Caki2 (cell line): ENCODE data around the gene NDUFAF8. TPM values are rescaled to one million over a fixed set of nuclear protein-coding genes. Genes with fewer than 3 reads are reported as not detected.

Source experiments
- DNase-seq: peaks from one replicate; pipeline ENCODE4 v3.0.0-alpha.2; 2015; ENCODE audit warnings: low read depth
- in situ Hi-C: cut with HindIII; loops from 2 replicates; pipeline ENCODE4 v1.10.0; 2016; ENCODE audit warnings: low sequenced_read_pairs, low pct_unique_long_range_greater_than_20kb, mixed read lengths
- total RNA-seq: library from RNA; depleted of rRNA; stranded (reverse); fragments of >200 nt; shearing (Covaris generic); gene quantifications from 2 replicates; pipeline ENCODE4 v1.2.3, GENCODE V29; 2014; ENCODE audit warnings: low replicate concordance

NDUFAF8 gene
- total RNA-seq, 1 experiment from 2014 or later: 172 TPM

GRCh38 chr17:81246343-81246670 is 7.2 kb downstream of the NDUFAF8 start:
- in situ Hi-C loops: no loop called here

DNA sequence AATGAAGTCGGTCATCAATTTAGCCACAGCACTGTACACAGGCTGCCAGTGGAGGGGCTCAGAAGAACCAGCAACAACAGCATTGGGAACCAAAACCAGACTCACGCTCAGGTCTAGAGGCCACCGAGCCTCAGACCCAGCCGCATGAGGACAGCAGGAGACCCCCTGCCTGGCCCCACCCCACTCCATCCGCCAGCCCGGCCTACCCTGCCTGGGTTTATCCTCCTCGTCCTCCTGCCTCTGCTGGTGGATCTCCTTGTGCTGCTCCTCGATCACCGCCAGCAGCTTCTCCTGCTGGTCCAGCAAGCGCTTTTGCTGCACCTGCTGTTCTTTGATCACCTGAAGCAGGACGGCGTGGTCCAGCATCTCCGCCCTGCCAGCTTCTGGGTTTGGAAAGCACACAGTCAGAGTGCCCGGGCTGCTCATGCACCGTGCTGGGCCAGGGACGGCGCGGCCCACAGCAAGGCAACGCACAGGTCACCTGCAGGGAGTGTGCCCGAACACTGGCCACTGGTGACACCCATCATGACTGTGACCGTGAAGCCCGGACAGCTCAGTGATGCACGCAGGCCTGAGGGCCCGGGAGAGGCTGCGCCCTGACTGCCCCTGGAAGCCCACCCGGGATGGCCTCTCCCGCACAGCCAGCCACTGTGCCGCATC is 7.7 kb downstream of the NDUFAF8 start:
- in situ Hi-C loops: no loop called here
- DNase-seq: no peak

More at GRCh38 chr17:81246343-81246670, 7.2 kb downstream of the NDUFAF8 start:
- no peak for DNase-seq

DNA sequence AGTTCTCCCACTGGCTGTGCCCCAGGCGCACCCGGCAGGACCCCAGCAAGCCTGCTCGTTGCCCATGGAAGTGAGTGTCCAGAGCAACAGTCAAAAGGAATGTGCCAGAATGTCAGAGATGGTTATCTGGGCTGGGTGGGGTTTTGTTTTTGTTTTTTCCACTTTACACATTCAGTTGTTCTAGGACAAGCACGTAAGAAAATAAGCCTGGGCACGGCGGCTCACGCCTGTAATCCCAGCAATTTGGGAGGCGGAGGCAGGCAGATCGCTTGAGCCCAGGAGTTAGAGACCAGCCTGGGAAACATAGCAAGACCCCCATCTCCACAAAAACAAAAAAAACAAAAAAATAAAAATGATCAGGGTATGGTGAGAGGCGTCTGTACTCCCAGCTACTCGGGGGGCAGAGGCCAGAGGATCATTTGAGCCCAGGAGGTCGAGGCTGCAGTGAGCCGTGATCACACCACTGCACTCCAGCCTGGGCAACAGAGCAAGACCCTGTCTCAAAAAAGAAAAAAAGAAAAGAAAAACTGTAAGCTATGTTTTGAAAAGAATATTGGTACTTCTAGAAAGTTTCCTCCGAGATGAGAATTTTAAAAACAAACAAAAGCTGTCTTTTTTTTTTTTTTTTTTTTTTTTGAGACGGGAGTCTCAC is 8.3 kb downstream of the NDUFAF8 start:
- in situ Hi-C loops: no loop called here
- DNase-seq: no peak

DNA sequence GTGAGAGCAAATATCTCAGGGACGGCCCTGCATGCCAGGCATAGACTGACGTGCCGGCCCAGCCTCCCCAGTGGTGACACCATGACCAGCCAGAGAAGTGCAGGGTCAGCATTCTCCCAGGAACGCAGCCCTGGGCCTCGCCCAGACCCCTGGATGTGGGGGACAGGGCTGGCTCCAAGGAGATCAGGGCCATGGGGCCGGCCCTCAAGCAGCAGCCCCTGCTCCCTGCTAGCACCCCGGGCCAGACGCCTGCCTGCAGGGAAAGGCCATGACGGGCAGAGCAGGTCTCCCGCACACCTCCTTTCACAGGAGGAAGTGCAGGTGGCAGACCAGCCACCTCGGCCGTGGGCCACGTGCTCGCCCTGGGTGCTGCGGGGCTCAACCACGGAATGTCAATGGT is 9.5 kb downstream of the NDUFAF8 start:
- no peak for DNase-seq
- in situ Hi-C loops: no loop called here

- in situ Hi-C loops: no loop called here
- DNase-seq: no peak
Measured at GRCh38 chr17:81249223-81250040, 10.3 kb downstream of the NDUFAF8 start.

DNA sequence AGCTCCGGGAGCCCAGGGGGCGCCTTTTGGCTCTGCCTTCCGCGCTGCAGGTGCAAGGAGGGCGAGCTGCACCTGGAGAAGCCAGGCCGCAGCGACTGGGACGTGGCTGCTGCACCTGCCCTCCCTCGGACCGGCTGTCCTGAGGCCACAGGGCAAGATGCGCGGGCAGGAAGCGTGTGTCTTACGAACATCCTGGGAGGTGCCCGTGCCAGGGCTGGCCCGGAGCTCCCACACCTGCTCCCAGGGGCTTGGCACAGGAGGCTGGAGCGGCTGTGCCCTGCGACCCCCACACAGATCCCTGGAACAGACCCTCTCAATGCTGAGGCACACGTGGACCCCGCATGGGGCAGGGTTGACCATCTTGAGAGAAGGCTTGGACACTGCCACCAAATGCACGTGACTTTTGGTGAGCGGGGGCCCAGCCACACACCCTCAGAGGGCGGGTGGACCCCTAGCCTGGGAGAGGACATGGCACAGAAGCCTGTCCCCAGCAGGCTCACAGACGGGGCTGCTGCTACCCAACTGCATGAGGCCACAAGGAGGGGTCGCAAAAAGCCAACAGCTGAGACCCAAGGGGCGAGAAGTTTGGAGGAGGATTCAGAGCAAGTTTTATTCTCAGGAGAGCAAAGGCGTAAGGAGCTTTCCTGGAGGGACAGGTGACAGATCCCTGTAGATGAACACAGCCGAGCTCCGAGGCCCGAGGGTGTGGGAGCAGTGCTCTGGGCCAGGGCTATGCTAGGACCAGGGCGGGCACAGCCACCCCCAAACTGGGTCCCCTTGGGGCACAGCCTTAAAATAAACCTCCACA is 11.4 kb downstream of the NDUFAF8 start:
- in situ Hi-C loops: no loop called here
- no peak for DNase-seq

GRCh38 chr17:81251094-81251708 is 12.1 kb downstream of the NDUFAF8 start:
- DNase-seq: no peak
- in situ Hi-C loops: no loop called here

- in situ Hi-C loops: no loop called here
- no peak for DNase-seq
Measured at GRCh38 chr17:81251709-81252301, 12.7 kb downstream of the NDUFAF8 start.

DNA sequence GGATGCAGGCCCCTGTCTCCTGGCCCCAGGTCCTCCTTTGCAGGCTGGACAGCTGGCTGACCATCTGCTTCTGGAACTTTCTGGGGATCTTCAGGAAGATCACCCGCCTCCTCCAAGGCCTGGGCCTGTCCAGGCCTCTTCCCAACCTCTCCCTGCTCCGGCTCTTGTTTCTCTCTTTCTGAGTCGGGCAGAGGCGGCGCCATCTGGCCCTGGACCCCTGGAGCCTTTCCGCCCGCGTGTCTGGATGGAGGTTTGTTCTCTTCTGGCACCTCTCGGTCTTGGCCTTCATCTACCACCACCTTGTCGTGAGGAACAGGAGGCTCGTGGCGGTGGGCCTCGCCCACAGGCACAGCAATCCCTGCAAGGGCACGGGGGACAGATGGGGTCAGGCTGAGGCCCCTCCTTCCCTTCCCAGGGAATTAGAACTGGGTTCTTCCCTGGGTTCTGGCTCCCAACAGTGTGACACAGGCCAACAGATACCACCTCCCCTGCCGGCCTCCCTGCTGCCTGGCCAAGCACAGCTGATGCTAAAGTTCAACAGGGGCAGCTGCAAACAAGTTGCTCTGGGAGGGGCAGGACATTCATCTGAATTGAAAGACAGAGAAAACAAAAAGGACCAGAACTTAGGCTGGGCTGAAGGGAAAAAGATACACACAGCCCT is 13.3 kb downstream of the NDUFAF8 start:
- in situ Hi-C loops: no loop called here
- no peak for DNase-seq

GRCh38 chr17:81252987-81253329 is 13.8 kb downstream of the NDUFAF8 start:
- DNase-seq: no peak
- in situ Hi-C loops: no loop called here

DNA sequence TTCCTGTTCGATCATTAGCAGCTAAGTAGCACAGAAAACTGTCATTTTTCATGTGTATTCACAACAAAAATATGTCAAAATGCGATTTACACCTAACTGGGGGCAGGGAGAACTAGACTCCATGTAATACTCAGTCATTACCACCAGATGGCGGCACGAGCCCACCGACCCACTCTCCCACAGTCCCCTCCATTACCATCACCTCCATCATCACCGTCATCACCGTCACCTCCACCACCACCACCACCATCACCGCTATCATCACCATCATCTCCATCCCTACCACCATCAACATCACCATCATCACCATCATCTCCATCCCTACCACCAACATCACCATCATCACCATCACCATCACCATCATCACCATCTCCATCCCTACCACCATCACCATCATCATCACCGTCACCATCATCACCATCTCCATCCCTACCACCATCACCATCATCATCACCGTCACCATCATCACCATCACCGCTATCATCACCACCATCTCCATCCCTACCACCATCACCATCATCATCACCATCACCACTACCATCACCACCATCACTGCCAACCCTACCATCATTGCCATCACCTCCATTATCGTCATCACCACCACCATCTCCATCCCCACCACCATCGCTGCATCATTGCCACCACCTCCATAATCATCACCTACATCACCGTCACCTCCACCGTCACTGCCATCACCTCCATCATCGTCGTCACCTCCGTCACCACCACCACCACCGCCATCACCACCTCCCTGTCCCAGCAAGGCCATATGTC is 14.4 kb downstream of the NDUFAF8 start:
- in situ Hi-C loops: no loop called here
- peak; percentile 18 for DNase-seq

DNA sequence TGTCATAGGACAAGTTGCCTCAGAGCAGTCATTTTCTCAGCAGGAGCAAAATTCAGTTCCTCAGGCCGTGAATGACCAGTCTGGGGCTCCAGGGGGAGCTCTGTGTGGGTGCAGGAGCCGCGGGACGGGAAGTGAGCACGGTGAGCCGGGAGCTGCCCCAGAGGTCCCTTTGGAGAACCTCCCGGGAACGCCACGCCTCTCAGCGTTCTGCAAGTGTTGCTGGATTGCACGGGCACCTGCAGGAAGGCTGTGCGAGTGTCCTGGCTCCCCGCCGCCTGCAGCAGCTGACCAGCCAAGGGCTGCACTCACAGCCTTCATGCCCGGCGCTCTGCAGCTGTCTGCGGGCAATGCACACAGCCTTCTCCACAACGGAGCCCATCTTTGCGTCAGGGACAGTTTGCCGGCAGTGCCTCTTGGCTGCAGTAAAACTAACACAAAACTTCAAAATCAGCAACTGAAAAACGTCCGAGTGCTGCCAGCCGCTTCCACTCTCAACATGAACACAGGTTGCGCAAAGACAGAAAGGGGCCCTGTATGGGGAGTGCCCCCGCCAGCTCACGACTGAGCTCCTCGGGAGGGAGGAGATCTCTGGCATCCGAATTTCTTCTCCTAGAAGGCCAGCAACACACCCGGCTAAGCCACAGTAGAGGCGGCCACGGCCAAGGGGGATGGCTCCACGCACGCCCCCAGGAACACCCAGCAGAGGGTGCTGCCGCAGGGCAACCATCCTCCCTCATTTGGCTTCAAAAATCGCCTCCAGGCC is 16.0 kb downstream of the NDUFAF8 start:
- in situ Hi-C loops: no loop called here

DNA sequence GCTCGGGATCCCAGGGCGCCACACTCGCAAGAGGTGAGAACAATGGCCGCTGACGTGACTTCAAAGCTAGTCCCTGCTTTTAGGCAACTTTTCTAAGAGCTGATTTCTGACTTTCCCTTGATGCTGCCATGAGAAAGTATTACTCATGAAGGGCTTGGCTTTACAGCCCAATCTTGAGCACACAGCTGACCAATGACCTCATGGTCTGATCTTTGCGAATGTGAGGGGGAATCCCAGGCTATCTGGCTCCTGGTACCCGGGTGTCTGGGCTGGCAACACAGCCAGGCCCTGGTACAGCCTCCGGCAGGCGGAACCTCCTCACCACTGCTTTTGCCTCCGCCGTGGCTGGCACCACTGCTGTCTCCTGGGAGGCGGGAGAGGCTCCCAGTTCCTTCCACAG is 17.5 kb downstream of the NDUFAF8 start:
- in situ Hi-C loops: no loop called here
- DNase-seq: peak; percentile 66

More for the DNA sequence above, 16.0 kb downstream of the NDUFAF8 start:
- peak; percentile 55 for DNase-seq

DNA sequence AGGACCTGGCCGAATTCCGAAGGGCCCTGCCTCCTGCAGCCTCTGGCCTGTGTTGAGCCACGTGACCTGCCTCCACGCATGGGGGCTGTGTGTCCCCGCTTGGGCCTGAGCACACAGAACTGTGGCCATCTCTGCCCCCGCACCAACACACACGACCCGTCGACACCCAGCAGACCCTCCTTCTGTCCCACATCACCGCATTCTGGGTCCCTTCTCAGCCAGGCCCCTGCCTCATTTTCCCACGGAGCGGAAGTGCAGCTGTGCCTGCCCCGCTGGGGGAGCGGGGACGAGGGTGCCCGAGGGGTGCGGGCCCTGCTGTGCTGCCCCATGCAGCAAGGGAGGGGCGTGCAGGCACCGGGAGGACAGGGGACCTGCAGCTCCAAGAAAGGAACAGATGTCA is 18.4 kb downstream of the NDUFAF8 start:
- in situ Hi-C loops: no loop called here
- no peak for DNase-seq

DNA sequence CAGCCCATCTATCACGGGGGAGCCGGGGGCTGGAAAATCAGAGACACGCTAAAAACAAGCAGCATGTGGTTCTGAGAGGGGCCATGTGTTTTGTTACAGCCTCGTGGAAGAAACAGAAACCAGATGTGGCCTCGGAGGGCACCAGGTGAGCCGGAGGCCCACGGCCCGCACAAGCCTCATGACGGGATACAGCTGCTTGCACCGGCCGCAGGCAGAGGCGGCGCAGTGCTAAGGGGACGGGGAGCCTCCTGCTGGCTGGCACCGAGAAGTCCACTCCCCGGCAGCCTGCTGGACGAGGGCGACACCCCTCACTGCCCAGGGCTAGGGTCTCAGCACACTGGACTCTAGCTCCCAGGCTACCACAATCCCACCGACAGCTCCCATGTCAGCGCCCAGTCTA is 19.2 kb downstream of the NDUFAF8 start:
- in situ Hi-C loops: no loop called here

GRCh38 chr17:81259058-81259605 is 20.0 kb downstream of the NDUFAF8 start:
- DNase-seq: no peak
- in situ Hi-C loops: no loop called here

More for the DNA sequence above, 19.2 kb downstream of the NDUFAF8 start:
- no peak for DNase-seq
